Measurements from ENCODE around the gene STK16. TPM values are rescaled to one million over a fixed set of nuclear protein-coding genes. Genes with fewer than 3 reads are reported as not detected.
"Not testable (repeated sequence)": the region's sequence is repeated elsewhere in the genome, so short reads cannot be mapped to it uniquely, and the experiment has no call there.

Gene STK16
- polyA plus RNA-seq, 3 donors: 16.7 to 40.7 (median 17.8) TPM

DNA sequence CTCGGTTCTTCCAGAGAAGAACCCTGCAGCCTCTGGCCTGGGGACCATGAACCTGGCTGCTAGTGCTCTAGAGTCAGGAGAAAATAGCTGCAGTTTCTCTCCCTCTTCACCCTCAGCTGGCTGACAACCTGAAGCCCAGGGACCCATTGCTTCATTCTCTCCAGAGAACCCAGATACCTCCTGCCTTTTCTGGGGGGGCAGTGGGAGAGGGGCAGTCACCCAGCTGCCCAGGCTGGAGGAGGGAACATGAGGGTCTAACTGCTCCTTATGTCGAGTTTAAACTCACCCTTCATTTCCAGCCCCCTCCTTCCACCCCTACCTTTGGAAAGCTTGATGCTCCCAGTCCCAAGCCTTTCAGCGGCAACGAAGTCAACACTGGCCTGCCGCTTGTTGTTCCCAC lies 46.3 kb upstream of the STK16 start:
- H4K20me1 ChIP-seq (ENCODE audit: insufficient read depth, low read length): no peaks in the 10 kb centered on the region
- intact Hi-C loops (cut with micrococcal nuclease): no loop called here
- no peaks in the 10 kb centered on the region for H3K36me3 ChIP-seq (replicated peaks in 1 of 2; ENCODE audit: control insufficient read depth in 1 of 2, insufficient read depth in 2 of 2, low read length in 2 of 2)
- H3K4me1 Mint-ChIP-seq: no peaks in the 10 kb centered on the region
- H3K36me3 Mint-ChIP-seq: no peaks in the 10 kb centered on the region
- TF ChIP-seq, protein P1, sequence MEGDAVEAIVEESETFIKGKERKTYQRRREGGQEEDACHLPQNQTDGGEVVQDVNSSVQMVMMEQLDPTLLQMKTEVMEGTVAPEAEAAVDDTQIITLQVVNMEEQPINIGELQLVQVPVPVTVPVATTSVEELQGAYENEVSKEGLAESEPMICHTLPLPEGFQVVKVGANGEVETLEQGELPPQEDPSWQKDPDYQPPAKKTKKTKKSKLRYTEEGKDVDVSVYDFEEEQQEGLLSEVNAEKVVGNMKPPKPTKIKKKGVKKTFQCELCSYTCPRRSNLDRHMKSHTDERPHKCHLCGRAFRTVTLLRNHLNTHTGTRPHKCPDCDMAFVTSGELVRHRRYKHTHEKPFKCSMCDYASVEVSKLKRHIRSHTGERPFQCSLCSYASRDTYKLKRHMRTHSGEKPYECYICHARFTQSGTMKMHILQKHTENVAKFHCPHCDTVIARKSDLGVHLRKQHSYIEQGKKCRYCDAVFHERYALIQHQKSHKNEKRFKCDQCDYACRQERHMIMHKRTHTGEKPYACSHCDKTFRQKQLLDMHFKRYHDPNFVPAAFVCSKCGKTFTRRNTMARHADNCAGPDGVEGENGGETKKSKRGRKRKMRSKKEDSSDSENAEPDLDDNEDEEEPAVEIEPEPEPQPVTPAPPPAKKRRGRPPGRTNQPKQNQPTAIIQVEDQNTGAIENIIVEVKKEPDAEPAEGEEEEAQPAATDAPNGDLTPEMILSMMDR (IDR thresholded peaks at IDR 0.05): no peak
- H3K4me3 ChIP-seq (replicated peaks in 1 of 3; ENCODE audit: low read depth in 2 of 3, low read length in 3 of 3): no peak overlapping the region
- no peak overlapping the region for H2AFZ ChIP-seq (ENCODE audit: insufficient read depth, low read depth, low read length, poor library complexity, severe bottlenecking)
- no peaks in the 10 kb centered on the region for H3K27me3 ChIP-seq (ENCODE audit: control insufficient read depth in 2 of 2, insufficient read depth in 2 of 2, low read length in 2 of 2)
- H3K27me3 Mint-ChIP-seq (ENCODE audit: low read depth in 3 of 3): peaks cover 3 to 19% (median 16%) of the 10 kb centered on the region in 3 donors
- H3K9me3 ChIP-seq (replicated peaks in 1 of 2; ENCODE audit: control insufficient read depth in 1 of 2, insufficient read depth in 1 of 2, low read length in 2 of 2): no peaks in the 10 kb centered on the region
- peaks cover 0 to 3% (median 0%) of the 10 kb centered on the region in 7 donors for H3K9me3 Mint-ChIP-seq
- H3K9ac ChIP-seq (ENCODE audit: insufficient read depth, low read length, poor library complexity, severe bottlenecking): no peak overlapping the region
- no peaks in the 10 kb centered on the region for H3K79me2 ChIP-seq (ENCODE audit: insufficient read depth, low read length)
- no peak overlapping the region for H3K27ac ChIP-seq (ENCODE audit: low read depth in 1 of 2, low read length in 2 of 2)
- H3K27ac Mint-ChIP-seq: peak overlapping the region in 1 of 7 donors; percentile 31
- H3K4me2 ChIP-seq (replicated peaks; ENCODE audit: extremely low read depth, low read length, poor library complexity, severe bottlenecking): no peak overlapping the region
- WGBS (ENCODE audit: insufficient coverage): 86% methylated on average over 3 of the region's 5 CpGs
- H3K4me1 ChIP-seq (ENCODE audit: control insufficient read depth in 1 of 2, insufficient read depth in 2 of 2, low read length in 2 of 2): no peaks in the 10 kb centered on the region
- H3K4me3 Mint-ChIP-seq: no peak overlapping the region
- no peak for DNase-seq

DNA sequence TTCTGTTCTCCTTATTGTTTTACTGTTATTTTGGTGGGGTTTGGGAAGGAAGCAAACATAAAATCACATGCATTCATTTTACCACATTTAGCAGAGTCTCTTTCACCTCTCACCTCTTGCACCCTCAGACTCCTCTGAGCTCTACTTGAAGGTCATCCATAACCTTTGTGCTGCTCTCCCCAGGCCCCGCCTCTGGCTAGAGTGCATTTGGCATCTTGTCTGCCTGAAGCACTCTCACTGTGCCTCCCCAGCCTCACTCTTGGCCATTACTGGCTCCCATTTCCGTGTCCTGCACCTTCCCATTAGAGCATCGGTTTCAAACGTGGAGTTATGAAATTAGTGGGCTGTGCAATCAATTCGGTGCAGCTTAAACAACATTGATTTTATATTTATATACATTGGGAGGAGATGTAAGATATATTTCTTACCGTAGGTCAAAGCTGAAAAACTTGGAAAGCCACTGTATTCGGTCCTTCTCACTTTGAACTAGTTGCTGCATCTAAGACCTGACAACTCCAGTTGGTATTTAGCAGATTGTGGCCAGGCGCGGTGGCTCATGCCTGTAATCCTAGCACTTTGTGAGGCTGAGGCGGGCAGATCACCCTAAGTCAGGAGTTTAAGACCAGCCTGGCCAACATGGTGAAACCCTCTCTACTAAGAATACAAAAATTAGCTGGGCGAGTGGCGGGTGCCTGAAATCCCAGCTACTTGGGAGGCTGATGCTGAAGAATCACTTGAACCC lies 45.6 kb upstream of the STK16 start:
- Mint-ChIP-seq H3K4me1 (no peaks in the 10 kb centered on the region), H3K27me3 (ENCODE audit: low read depth in 3 of 3) (peaks cover 3 to 19% (median 16%) of the 10 kb centered on the region in 3 donors), H3K27ac (no peak overlapping the region), H3K9me3 (peaks cover 2 to 6% (median 4%) of the 10 kb centered on the region in 7 donors), H3K36me3 (peaks cover 0 to 2% of the 10 kb centered on the region in 2 donors), H3K4me3 (no peak overlapping the region)
- no peak overlapping the region for H3K27ac ChIP-seq (ENCODE audit: low read depth in 1 of 2, low read length in 2 of 2)
- H3K9ac ChIP-seq (ENCODE audit: insufficient read depth, low read length, poor library complexity, severe bottlenecking): no peak overlapping the region
- H4K20me1 ChIP-seq (ENCODE audit: insufficient read depth, low read length): no peaks in the 10 kb centered on the region
- H3K27me3 ChIP-seq (ENCODE audit: control insufficient read depth in 2 of 2, insufficient read depth in 2 of 2, low read length in 2 of 2): no peaks in the 10 kb centered on the region
- H3K4me2 ChIP-seq (replicated peaks; ENCODE audit: extremely low read depth, low read length, poor library complexity, severe bottlenecking): no peak overlapping the region
- DNase-seq: no peak
- no peaks in the 10 kb centered on the region for H3K4me1 ChIP-seq (ENCODE audit: control insufficient read depth in 1 of 2, insufficient read depth in 2 of 2, low read length in 2 of 2)
- TF ChIP-seq, protein P1 (IDR thresholded peaks at IDR 0.05): no peak
- H2AFZ ChIP-seq (ENCODE audit: insufficient read depth, low read depth, low read length, poor library complexity, severe bottlenecking): no peak overlapping the region
- 96% methylated on average over 2 of the region's 12 CpGs for WGBS (ENCODE audit: insufficient coverage)
- H3K9me3 ChIP-seq (replicated peaks in 1 of 2; ENCODE audit: control insufficient read depth in 1 of 2, insufficient read depth in 1 of 2, low read length in 2 of 2): peaks cover 0 to 4% of the 10 kb centered on the region in 2 donors
- H3K79me2 ChIP-seq (ENCODE audit: insufficient read depth, low read length): no peaks in the 10 kb centered on the region
- intact Hi-C loops (cut with micrococcal nuclease): no loop called here
- H3K36me3 ChIP-seq (replicated peaks in 1 of 2; ENCODE audit: control insufficient read depth in 1 of 2, insufficient read depth in 2 of 2, low read length in 2 of 2): no peaks in the 10 kb centered on the region
- H3K4me3 ChIP-seq (replicated peaks in 1 of 3; ENCODE audit: low read depth in 2 of 3, low read length in 3 of 3): no peak overlapping the region

DNA sequence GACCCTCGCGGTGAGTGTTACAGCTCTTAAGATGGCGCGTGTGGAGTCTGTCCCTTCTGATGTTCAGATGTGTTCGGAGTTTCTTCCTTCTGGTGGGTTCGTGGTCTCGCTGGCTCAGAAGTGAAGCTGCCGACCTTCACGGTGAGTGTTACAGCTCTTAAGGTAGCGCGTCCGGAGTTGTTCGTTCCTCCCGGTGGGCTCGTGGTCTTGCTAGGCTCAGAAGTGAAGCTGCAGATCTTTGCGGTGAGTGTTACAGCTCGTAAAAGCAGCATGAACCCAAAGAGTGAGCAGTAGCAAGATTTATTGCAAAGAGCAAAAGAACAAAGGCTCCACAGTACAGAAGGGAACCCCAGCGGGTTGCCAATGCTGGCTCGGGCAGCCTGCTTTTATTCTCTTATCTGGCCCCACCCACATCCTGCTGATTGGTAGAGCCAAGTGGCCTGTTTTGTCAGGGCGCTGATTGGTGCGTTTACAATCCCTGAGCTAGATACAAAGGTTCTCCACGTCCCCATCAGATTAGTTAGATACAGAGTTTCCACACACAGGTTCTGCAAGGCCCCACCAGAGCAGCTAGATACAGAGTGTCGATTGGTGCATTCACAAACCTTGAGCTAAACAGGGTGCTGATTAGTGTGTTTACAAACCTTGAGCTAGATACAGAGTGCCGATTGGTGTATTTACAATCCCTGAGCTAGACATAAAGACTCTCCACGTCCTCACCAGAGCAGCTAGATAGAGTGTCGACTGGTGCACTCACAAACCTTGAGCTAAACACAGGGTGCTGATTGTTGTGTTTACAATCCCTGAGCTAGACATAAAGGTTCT lies 44.6 kb upstream of the STK16 start:
- H3K4me1 ChIP-seq (ENCODE audit: control insufficient read depth in 1 of 2, insufficient read depth in 2 of 2, low read length in 2 of 2); H3K36me3 ChIP-seq (replicated peaks in 1 of 2; ENCODE audit: control insufficient read depth in 1 of 2, insufficient read depth in 2 of 2, low read length in 2 of 2); DNase-seq; H3K4me3 ChIP-seq (replicated peaks in 1 of 3; ENCODE audit: low read depth in 2 of 3, low read length in 3 of 3); H3K27ac ChIP-seq (ENCODE audit: low read depth in 1 of 2, low read length in 2 of 2); H3K36me3 Mint-ChIP-seq; H3K9me3 ChIP-seq (replicated peaks in 1 of 2; ENCODE audit: control insufficient read depth in 1 of 2, insufficient read depth in 1 of 2, low read length in 2 of 2); H3K27me3 ChIP-seq (ENCODE audit: control insufficient read depth in 2 of 2, insufficient read depth in 2 of 2, low read length in 2 of 2); H3K4me2 ChIP-seq (replicated peaks; ENCODE audit: extremely low read depth, low read length, poor library complexity, severe bottlenecking); H3K9ac ChIP-seq (ENCODE audit: insufficient read depth, low read length, poor library complexity, severe bottlenecking); H2AFZ ChIP-seq (ENCODE audit: insufficient read depth, low read depth, low read length, poor library complexity, severe bottlenecking); H4K20me1 ChIP-seq (ENCODE audit: insufficient read depth, low read length); H3K4me3 Mint-ChIP-seq; intact Hi-C loops (cut with micrococcal nuclease); H3K9me3 Mint-ChIP-seq; H3K4me1 Mint-ChIP-seq; H3K79me2 ChIP-seq (ENCODE audit: insufficient read depth, low read length): not testable (repeated sequence)
- 78% methylated on average over 17 of the region's 26 CpGs for WGBS (ENCODE audit: insufficient coverage)
- Mint-ChIP-seq H3K27ac (peak overlapping the region in 1 of 7 donors; percentile 37), H3K27me3 (ENCODE audit: low read depth in 3 of 3) (peaks cover 3 to 17% (median 16%) of the 10 kb centered on the region in 3 donors)
